DMS114 treated with DMSO at 0.1 percent for 48 hours (cell line): ENCODE results near the gene CNN1.
"Not testable (repeated sequence)": the region's sequence is repeated elsewhere in the genome, so short reads cannot be mapped to it uniquely, and the experiment has no call there.

Experiments used
- DNase-seq: peaks from one replicate; lab custom pipeline; 2025; ENCODE audit not compliant: unreplicated experiment; lab: John Stamatoyannopoulos, UW

The CNN1 gene

GRCh38 chr19:11598746-11599145 lies 60.1 kb downstream of the CNN1 start:
- DNase-seq = no peak

DNA sequence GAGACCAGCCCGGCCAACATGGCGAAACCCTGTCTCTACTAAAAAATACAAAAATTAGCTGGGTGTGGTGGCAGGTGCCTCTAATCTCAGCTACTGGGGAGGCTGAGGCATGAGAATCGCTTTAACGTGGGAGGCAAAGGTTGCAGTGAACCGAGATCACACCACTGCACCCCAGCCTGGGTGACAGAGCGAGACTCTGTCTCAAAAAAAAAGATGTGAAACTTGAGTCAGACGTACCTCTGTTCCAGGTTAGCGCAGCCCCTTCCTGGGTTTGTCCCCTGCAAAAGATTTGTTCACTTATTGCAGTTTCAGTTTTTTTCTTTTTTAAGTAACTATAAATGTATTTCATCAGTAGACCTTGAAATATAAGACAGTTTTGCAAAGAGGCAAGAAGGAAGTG lies 61.1 kb downstream of the CNN1 start:
- DNase-seq = not testable (repeated sequence)
